GM21515 (cell line): ENCODE results near the gene GSG1L.
"Not testable (repeated sequence)": the region's sequence is repeated elsewhere in the genome, so short reads cannot be mapped to it uniquely, and the experiment has no call there.

ENCODE experiments used
- ATAC-seq: cut with Tn5 transposase; IDR thresholded peaks from one replicate; pipeline ENCODE4 v1.9.1; 2021; ENCODE audit not compliant: unreplicated experiment

GSG1L gene

GRCh38 chr16:27985981-27986380, 77.5 kb downstream of the GSG1L start:
- ATAC-seq = no peak

GRCh38 chr16:27984121-27984520, 79.4 kb downstream of the GSG1L start:
- ATAC-seq = no peak

- ATAC-seq = no peak
These were observed 80.3 kb downstream of the GSG1L start for GRCh38 chr16:27983244-27983643.

GRCh38 chr16:27982184-27982583, 81.3 kb downstream of the GSG1L start:
- no peak for ATAC-seq

- no peak for ATAC-seq
These were observed 82.4 kb downstream of the GSG1L start for GRCh38 chr16:27980919-27981700.

GRCh38 chr16:27980076-27980775, 83.3 kb downstream of the GSG1L start:
- no peak for ATAC-seq

GRCh38 chr16:27979668-27980067, 83.8 kb downstream of the GSG1L start:
- not testable (repeated sequence) for ATAC-seq

GRCh38 chr16:27978876-27979275, 84.6 kb downstream of the GSG1L start:
- ATAC-seq = no peak

GRCh38 chr16:27977966-27978365, 85.5 kb downstream of the GSG1L start:
- ATAC-seq = no peak

- no peak for ATAC-seq
These were observed 86.5 kb downstream of the GSG1L start for GRCh38 chr16:27976990-27977389.

GRCh38 chr16:27974896-27975540, 88.5 kb downstream of the GSG1L start:
- no peak for ATAC-seq

- no peak for ATAC-seq
These were observed 89.8 kb downstream of the GSG1L start for GRCh38 chr16:27973678-27974077.

GRCh38 chr16:27972500-27972899, 91.0 kb downstream of the GSG1L start:
- no peak for ATAC-seq

GRCh38 chr16:27969574-27969973, 93.9 kb downstream of the GSG1L start:
- no peak for ATAC-seq

GRCh38 chr16:27967169-27967568, 96.3 kb downstream of the GSG1L start:
- no peak for ATAC-seq

- no peak for ATAC-seq
These were observed 96.8 kb downstream of the GSG1L start for GRCh38 chr16:27966756-27967155.

- no peak for ATAC-seq
These were observed 97.7 kb downstream of the GSG1L start for GRCh38 chr16:27965801-27966200.

- no peak for ATAC-seq
These were observed 100.0 kb downstream of the GSG1L start for GRCh38 chr16:27963471-27963965.

- ATAC-seq = no peak
These were observed 101.3 kb downstream of the GSG1L start for GRCh38 chr16:27962197-27962596.

GRCh38 chr16:27961296-27961620, 102.3 kb downstream of the GSG1L start:
- ATAC-seq = no peak

GRCh38 chr16:27960619-27961295, 102.8 kb downstream of the GSG1L start:
- no peak for ATAC-seq
